H9 (cell line): ENCODE data around the gene ABCB6. TPM values are rescaled to one million over a fixed set of nuclear protein-coding genes. Genes with fewer than 3 reads are reported as not detected.

Experiments used
- DNase-seq: peaks from one replicate; pipeline ENCODE4 v3.0.0-alpha.2; 2017
- H2AFZ ChIP-seq: one replicate; pipeline ENCODE4 v1.6.1; 2013; ENCODE audit warnings: mild to moderate bottlenecking, low read length, control low read depth, moderate library complexity
- H2AK5ac ChIP-seq: 2 replicates; pipeline ENCODE4 v1.6.1; 2013; ENCODE audit warnings: low read length, control low read depth, mixed read lengths; ENCODE audit not compliant: insufficient read length
- H2BK120ac ChIP-seq: one replicate; pipeline ENCODE4 v1.6.1; 2013; ENCODE audit warnings: low read depth, mild to moderate bottlenecking, low read length, control low read depth, inconsistent platforms; ENCODE audit not compliant: poor library complexity, severe bottlenecking
- H2BK12ac ChIP-seq: 2 replicates; pipeline ENCODE4 v1.6.1; 2013; ENCODE audit warnings: low read length, control low read depth, mixed read lengths, low read depth; ENCODE audit not compliant: insufficient read length
- H2BK15ac ChIP-seq: 2 replicates; pipeline ENCODE4 v1.6.1; 2013; ENCODE audit warnings: low read depth, low read length, control low read depth
- H2BK20ac ChIP-seq: one replicate; pipeline ENCODE4 v1.6.1; 2013; ENCODE audit warnings: low read depth, mild to moderate bottlenecking, low read length, control low read depth, inconsistent platforms; ENCODE audit not compliant: poor library complexity, severe bottlenecking
- H2BK5ac ChIP-seq: 2 replicates; pipeline ENCODE4 v1.6.1; 2013; ENCODE audit warnings: low read length, control low read depth, mixed read lengths; ENCODE audit not compliant: insufficient read length
- H3K14ac ChIP-seq: 2 replicates; pipeline ENCODE4 v1.6.1; 2013; ENCODE audit warnings: low read length, control low read depth; ENCODE audit not compliant: insufficient read depth
- H3K18ac ChIP-seq: 2 replicates; pipeline ENCODE4 v1.6.1; 2013; ENCODE audit warnings: low read depth, mild to moderate bottlenecking, mixed read lengths, low read length, control low read depth; ENCODE audit not compliant: insufficient read length
- H3K23ac ChIP-seq: 2 replicates; pipeline ENCODE4 v1.6.1; 2013; ENCODE audit warnings: low read length, control low read depth, mixed read lengths, low read depth; ENCODE audit not compliant: insufficient read length
- H3K23me2 ChIP-seq: 2 replicates; pipeline ENCODE4 v1.6.1; 2013; ENCODE audit warnings: low read depth, mild to moderate bottlenecking, mixed read lengths, low read length, control low read depth; ENCODE audit not compliant: insufficient read length, poor library complexity, severe bottlenecking
- H3K27ac ChIP-seq: 2 replicates; pipeline ENCODE4 v1.5.1; 2013; ENCODE audit warnings: low read length, control low read depth, mixed read lengths, low read depth; ENCODE audit not compliant: insufficient read length
- H3K27me3 ChIP-seq: 2 replicates; pipeline ENCODE4 v1.6.1; 2013; ENCODE audit warnings: low read length, control low read depth, inconsistent platforms; ENCODE audit not compliant: insufficient read depth
- H3K4ac ChIP-seq: 2 replicates; pipeline ENCODE4 v1.6.1; 2013; ENCODE audit warnings: low read depth, mild to moderate bottlenecking, control low read depth, inconsistent platforms, low read length, moderate library complexity
- H3K4me1 ChIP-seq: 2 replicates; pipeline ENCODE4 v1.6.1; 2013; ENCODE audit warnings: low read length, control low read depth, inconsistent platforms; ENCODE audit not compliant: insufficient read depth
- H3K4me2 ChIP-seq: 2 replicates; pipeline ENCODE4 v1.6.1; 2013; ENCODE audit warnings: low read length, control low read depth, mixed read lengths; ENCODE audit not compliant: insufficient read length, insufficient read depth
- H3K56ac ChIP-seq: 2 replicates; pipeline ENCODE4 v1.6.1; 2013; ENCODE audit warnings: low read depth, mild to moderate bottlenecking, mixed read lengths, low read length, control low read depth; ENCODE audit not compliant: insufficient read length
- H3K79me1 ChIP-seq: 2 replicates; pipeline ENCODE4 v1.6.1; 2013; ENCODE audit warnings: low read depth, mild to moderate bottlenecking, moderate library complexity, low read length, control low read depth, inconsistent platforms; ENCODE audit not compliant: insufficient read depth, poor library complexity, severe bottlenecking
- H3K79me2 ChIP-seq: 2 replicates; pipeline ENCODE4 v1.6.1; 2013; ENCODE audit warnings: low read length, control low read depth, inconsistent platforms; ENCODE audit not compliant: insufficient read depth
- H3K9ac ChIP-seq: 2 replicates; pipeline ENCODE4 v1.6.1; 2013; ENCODE audit warnings: low read length, control low read depth, mixed read lengths; ENCODE audit not compliant: insufficient read length; ENCODE audit errors: extremely low read depth
- H3K9me3 ChIP-seq: one replicate; pipeline ENCODE4 v1.6.1; 2013; ENCODE audit warnings: low read depth, low read length, inconsistent platforms; ENCODE audit not compliant: control insufficient read depth
- H3T11ph ChIP-seq: one replicate; pipeline ENCODE4 v1.6.1; 2013; ENCODE audit warnings: mild to moderate bottlenecking, low read length, control low read depth, inconsistent platforms
- H4K20me1 ChIP-seq: one replicate; pipeline ENCODE4 v1.6.1; 2013; ENCODE audit not compliant: control insufficient read depth, insufficient read length, insufficient read depth
- H4K5ac ChIP-seq: 2 replicates; pipeline ENCODE4 v1.6.1; 2013; ENCODE audit warnings: low read depth, mild to moderate bottlenecking, mixed read lengths, low read length, control low read depth; ENCODE audit not compliant: insufficient read length
- H4K8ac ChIP-seq: replicated peaks from 2 replicates; pipeline ENCODE4 v1.6.1; 2013; ENCODE audit warnings: low read length, control low read depth, mixed read lengths, low read depth; ENCODE audit not compliant: insufficient read length
- H4K91ac ChIP-seq: 2 replicates; pipeline ENCODE4 v1.6.1; 2013; ENCODE audit warnings: low read depth, mild to moderate bottlenecking, moderate library complexity, mixed read lengths, low read length, control low read depth; ENCODE audit not compliant: insufficient read length
- H3K27ac Mint-ChIP-seq, 3 experiments: 2 replicates in 2 of 3; 3 replicates in 1 of 3; pipeline ENCODE4 v1.8.0; 2020 to 2021; ENCODE audit warnings: mixed read lengths in 3 of 3, mild to moderate bottlenecking in 1 of 3, moderate library complexity in 1 of 3
- H3K27me3 Mint-ChIP-seq: 2 replicates; pipeline ENCODE4 v1.8.0; 2021; ENCODE audit warnings: low read depth, mild to moderate bottlenecking, moderate library complexity, mixed read lengths
- H3K36me3 Mint-ChIP-seq, 3 experiments: 2 replicates in 2 of 3; 3 replicates in 1 of 3; pipeline ENCODE4 v1.8.0; 2020 to 2021; ENCODE audit warnings: low read depth in 3 of 3, mixed read lengths in 3 of 3; ENCODE audit not compliant: insufficient read depth in 1 of 3
- H3K4me1 Mint-ChIP-seq, 2 experiments: 2 replicates each; pipeline ENCODE4 v1.8.0; 2020; ENCODE audit warnings: mixed read lengths in 2 of 2
- H3K4me3 Mint-ChIP-seq, 2 experiments: 2 replicates in 1 of 2; 3 replicates in 1 of 2; pipeline ENCODE4 v1.8.0; 2020 to 2021; ENCODE audit warnings: mild to moderate bottlenecking in 2 of 2, mixed read lengths in 2 of 2, moderate library complexity in 1 of 2
- H3K9me3 Mint-ChIP-seq, 2 experiments: 2 replicates in 1 of 2; 3 replicates in 1 of 2; pipeline ENCODE4 v1.8.0; 2020; ENCODE audit warnings: mild to moderate bottlenecking in 2 of 2, mixed read lengths in 2 of 2, moderate library complexity in 1 of 2
- CTCF ChIP-seq: fragments of 200-600 bp; sonication (generic); conservative IDR thresholded peaks from 3 replicates; pipeline ENCODE4 v1.8.0; 2021; ENCODE audit warnings: antibody characterized with exemption, mild to moderate bottlenecking
- WGBS: extraction: QIAGEN DNeasy Blood & Tissue Kit; methylation state at CpG from one replicate; pipeline ENCODE4 v1.1.7; 2013; ENCODE audit warnings: missing lambda C conversion rate, low lambda C conversion rate, mixed read lengths; ENCODE audit not compliant: insufficient read length; ENCODE audit errors: extremely low coverage; 5-methylcytosine and 5-hydroxymethylcytosine counted together
- total RNA-seq: library from RNA; stranded (reverse); gene quantifications from 2 replicates; pipeline ENCODE4 v1.2.1, GENCODE V29; 2021

ABCB6 gene
- total RNA-seq, 1 experiment from 2014 or later, result 46.4 TPM

DNA sequence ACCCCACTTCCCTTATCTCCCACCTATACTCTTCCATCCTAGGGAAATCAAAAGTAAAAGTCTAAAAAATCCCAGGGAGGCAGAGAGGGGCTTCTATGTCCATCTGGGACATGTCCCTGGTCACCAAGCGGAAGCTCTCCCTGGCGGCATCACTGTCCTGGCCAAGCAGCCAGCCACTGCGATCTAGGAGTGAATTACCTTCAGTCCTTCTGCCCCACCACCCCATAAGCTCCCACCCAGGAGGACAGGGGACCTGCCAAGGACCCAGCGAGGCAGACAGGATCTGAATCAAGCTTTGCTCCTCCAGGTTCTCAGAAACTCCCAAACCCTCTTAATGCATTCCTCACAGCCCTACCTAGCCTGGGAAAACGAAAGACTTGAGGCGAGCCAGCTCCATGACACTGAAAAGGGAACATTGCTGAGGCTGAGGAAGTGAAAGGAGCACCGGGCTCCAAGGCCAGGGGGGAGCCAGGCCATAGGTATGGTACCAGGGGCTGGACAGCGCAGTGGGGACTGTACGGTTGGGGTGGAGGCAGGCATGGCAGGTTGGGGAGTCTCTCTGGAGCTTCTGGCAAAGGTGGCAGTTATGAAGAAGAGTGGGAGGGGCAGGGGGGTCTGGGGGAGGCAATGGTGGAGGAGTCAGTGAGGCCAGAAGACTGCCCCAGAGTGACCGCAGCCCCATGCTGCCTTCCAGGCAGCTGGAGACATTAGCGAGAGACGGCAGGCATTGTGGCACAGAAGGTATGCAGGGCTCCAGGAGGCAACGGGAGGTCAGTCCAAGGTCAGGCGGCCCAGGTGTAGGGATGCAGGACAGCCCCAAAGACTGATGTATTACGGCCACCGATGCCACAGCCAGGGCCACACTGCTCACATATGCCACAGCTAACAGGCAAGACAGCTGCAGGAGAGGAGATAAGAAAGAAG is 46.3 kb downstream of the ABCB6 start:
- Histone ChIP-seq H4K91ac (no peak overlapping the region), H3K23me2 (peaks cover 12% of the 10 kb centered on the region), H3K14ac (no peak overlapping the region), H3K4me2 (no peak overlapping the region), H3K56ac (no peak overlapping the region), H2BK5ac (no peak overlapping the region), H2AFZ (no peak overlapping the region), H3K9ac (no peak overlapping the region), H2BK20ac (no peak overlapping the region), H2BK15ac (no peak overlapping the region), H4K20me1 (no peaks in the 10 kb centered on the region), H3K18ac (no peak overlapping the region), H3K4ac (no peak overlapping the region), H2BK120ac (no peak overlapping the region), H3K23ac (no peak overlapping the region), H3K27ac (no peak overlapping the region), H3K4me1 (no peaks in the 10 kb centered on the region), H3K79me2 (no peaks in the 10 kb centered on the region), H2AK5ac (no peak overlapping the region), H3K27me3 (no peaks in the 10 kb centered on the region), H2BK12ac (no peak overlapping the region), H3K79me1 (no peaks in the 10 kb centered on the region), H4K5ac (no peak overlapping the region), H4K8ac (no peak overlapping the region), H3K9me3 (no peaks in the 10 kb centered on the region), H3T11ph (no peak overlapping the region)
- H3K4me1 Mint-ChIP-seq, result peaks cover 7 to 11% of the 10 kb centered on the region in 2 experiments
- no peaks in the 10 kb centered on the region; the same call in 1 of the 2 replicates for H3K27me3 Mint-ChIP-seq
- no peak overlapping the region; a peak in 2 of 5 replicates for H3K4me3 Mint-ChIP-seq
- WGBS, result no CpG with 5 or more reads among the region's 16 CpGs
- H3K36me3 Mint-ChIP-seq, result peaks cover 8 to 26% (median 23%) of the 10 kb centered on the region in 3 experiments
- H3K9me3 Mint-ChIP-seq, result no peaks in the 10 kb centered on the region; a peak in 2 of 5 replicates
- DNase-seq, result no peak
- H3K27ac Mint-ChIP-seq, result no peak overlapping the region; a peak in 2 of 7 replicates
- TF ChIP-seq CTCF, result no peak
